HPDE6-E6E7 (cell line): ENCODE results near the gene ATPAF2.

Experiments used
- DNase-seq: peaks from one replicate; pipeline ENCODE4 v3.0.0; 2011; ENCODE audit warnings: missing footprints; ENCODE audit errors: extremely low spot score

Gene ATPAF2

GRCh38 chr17:18039535-18040260 lies 730 bp upstream of the ATPAF2 start:
- DNase-seq: no peak

- DNase-seq: no peak
Measured at GRCh38 chr17:18038149-18038850, 668 bp downstream of the ATPAF2 start.

- DNase-seq: no peak
Measured at GRCh38 chr17:18037486-18037885, 1.5 kb downstream of the ATPAF2 start.

- no peak for DNase-seq
Measured at GRCh38 chr17:18035704-18036103, 3.3 kb downstream of the ATPAF2 start.

- DNase-seq: peak; percentile 75
Measured at GRCh38 chr17:18033442-18034099, 5.4 kb downstream of the ATPAF2 start.

GRCh38 chr17:18031955-18032354 lies 7.0 kb downstream of the ATPAF2 start:
- no peak for DNase-seq

GRCh38 chr17:18028952-18029540 lies 9.9 kb downstream of the ATPAF2 start:
- no peak for DNase-seq

GRCh38 chr17:18028114-18028951 lies 10.6 kb downstream of the ATPAF2 start:
- DNase-seq: no peak

GRCh38 chr17:18027280-18027679 lies 11.7 kb downstream of the ATPAF2 start:
- no peak for DNase-seq

GRCh38 chr17:18025945-18026776 lies 12.8 kb downstream of the ATPAF2 start:
- DNase-seq: no peak

- DNase-seq: peak; percentile 79
Measured at GRCh38 chr17:18025241-18025944, 13.6 kb downstream of the ATPAF2 start.

- no peak for DNase-seq
Measured at GRCh38 chr17:18021372-18021771, 17.6 kb downstream of the ATPAF2 start.

- DNase-seq: no peak
Measured at GRCh38 chr17:18020971-18021370, 18.0 kb downstream of the ATPAF2 start.

GRCh38 chr17:18019838-18020154 lies 19.2 kb downstream of the ATPAF2 start:
- no peak for DNase-seq

GRCh38 chr17:18018411-18018921 lies 20.5 kb downstream of the ATPAF2 start:
- DNase-seq: no peak

GRCh38 chr17:18017958-18018357 lies 21.0 kb downstream of the ATPAF2 start:
- no peak for DNase-seq

GRCh38 chr17:18016426-18016825 lies 22.5 kb downstream of the ATPAF2 start:
- DNase-seq: no peak

GRCh38 chr17:18015593-18015992 lies 23.4 kb downstream of the ATPAF2 start:
- DNase-seq: no peak

GRCh38 chr17:18014006-18014405 lies 25.0 kb downstream of the ATPAF2 start:
- no peak for DNase-seq

GRCh38 chr17:18011286-18011685 lies 27.7 kb downstream of the ATPAF2 start:
- DNase-seq: no peak
